Skeletal muscle cell (primary cell): ENCODE results near the gene PLEKHA7.

Experiments
- DNase-seq: peaks from one replicate; pipeline ENCODE4 v3.0.0-alpha.2; 2010; ENCODE audit warnings: low read depth
- H3K4me3 ChIP-seq: 2 replicates; pipeline ENCODE4 v1.5.1; 2011; ENCODE audit warnings: low read depth, mild to moderate bottlenecking, control low read depth, low read length, moderate library complexity

The PLEKHA7 gene

GRCh38 chr11:16787035-16787742, 227.0 kb downstream of the PLEKHA7 start:
- DNase-seq, result no peak
- H3K4me3 ChIP-seq, result no peak overlapping the region

- no peak overlapping the region for H3K4me3 ChIP-seq
- DNase-seq, result no peak
Observed at GRCh38 chr11:16786131-16786530, 228.1 kb downstream of the PLEKHA7 start.

- H3K4me3 ChIP-seq, result no peak overlapping the region
- DNase-seq, result no peak
Observed at GRCh38 chr11:16785520-16786128, 228.6 kb downstream of the PLEKHA7 start.

GRCh38 chr11:16784666-16785065, 229.5 kb downstream of the PLEKHA7 start:
- DNase-seq, result no peak
- H3K4me3 ChIP-seq, result no peak overlapping the region

GRCh38 chr11:16784097-16784496, 230.1 kb downstream of the PLEKHA7 start:
- no peak for DNase-seq
- no peak overlapping the region for H3K4me3 ChIP-seq

- H3K4me3 ChIP-seq, result no peak overlapping the region
- no peak for DNase-seq
Observed at GRCh38 chr11:16783321-16783801, 230.9 kb downstream of the PLEKHA7 start.

GRCh38 chr11:16781936-16782919, 232.0 kb downstream of the PLEKHA7 start:
- DNase-seq, result no peak
- no peak overlapping the region for H3K4me3 ChIP-seq

GRCh38 chr11:16780698-16781550, 233.3 kb downstream of the PLEKHA7 start:
- no peak overlapping the region for H3K4me3 ChIP-seq
- no peak for DNase-seq

GRCh38 chr11:16780146-16780545, 234.1 kb downstream of the PLEKHA7 start:
- H3K4me3 ChIP-seq, result no peak overlapping the region
- DNase-seq, result no peak

- no peak for DNase-seq
- H3K4me3 ChIP-seq, result no peak overlapping the region
Observed at GRCh38 chr11:16779436-16779835, 234.8 kb downstream of the PLEKHA7 start.

GRCh38 chr11:16778876-16779275, 235.3 kb downstream of the PLEKHA7 start:
- DNase-seq, result no peak
- no peak overlapping the region for H3K4me3 ChIP-seq

GRCh38 chr11:16778286-16778685, 235.9 kb downstream of the PLEKHA7 start:
- H3K4me3 ChIP-seq, result no peak overlapping the region
- no peak for DNase-seq

GRCh38 chr11:16777613-16777975, 236.6 kb downstream of the PLEKHA7 start:
- no peak overlapping the region for H3K4me3 ChIP-seq
- DNase-seq, result no peak

GRCh38 chr11:16776711-16777612, 237.3 kb downstream of the PLEKHA7 start:
- DNase-seq, result peak; percentile 14
- no peak overlapping the region for H3K4me3 ChIP-seq

GRCh38 chr11:16775614-16776283, 238.5 kb downstream of the PLEKHA7 start:
- no peak overlapping the region for H3K4me3 ChIP-seq
- no peak for DNase-seq

- no peak for DNase-seq
- H3K4me3 ChIP-seq, result no peak overlapping the region
Observed at GRCh38 chr11:16774936-16775613, 239.1 kb downstream of the PLEKHA7 start.
